ENCODE data around the gene SYT4. TPM values are rescaled to one million over a fixed set of nuclear protein-coding genes. Genes with fewer than 3 reads are reported as not detected.
"Not testable (repeated sequence)": the region's sequence is repeated elsewhere in the genome, so short reads cannot be mapped to it uniquely, and the experiment has no call there.

Gene SYT4, protein sequence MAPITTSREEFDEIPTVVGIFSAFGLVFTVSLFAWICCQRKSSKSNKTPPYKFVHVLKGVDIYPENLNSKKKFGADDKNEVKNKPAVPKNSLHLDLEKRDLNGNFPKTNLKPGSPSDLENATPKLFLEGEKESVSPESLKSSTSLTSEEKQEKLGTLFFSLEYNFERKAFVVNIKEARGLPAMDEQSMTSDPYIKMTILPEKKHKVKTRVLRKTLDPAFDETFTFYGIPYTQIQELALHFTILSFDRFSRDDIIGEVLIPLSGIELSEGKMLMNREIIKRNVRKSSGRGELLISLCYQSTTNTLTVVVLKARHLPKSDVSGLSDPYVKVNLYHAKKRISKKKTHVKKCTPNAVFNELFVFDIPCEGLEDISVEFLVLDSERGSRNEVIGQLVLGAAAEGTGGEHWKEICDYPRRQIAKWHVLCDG
- total RNA-seq, result not detected

DNA sequence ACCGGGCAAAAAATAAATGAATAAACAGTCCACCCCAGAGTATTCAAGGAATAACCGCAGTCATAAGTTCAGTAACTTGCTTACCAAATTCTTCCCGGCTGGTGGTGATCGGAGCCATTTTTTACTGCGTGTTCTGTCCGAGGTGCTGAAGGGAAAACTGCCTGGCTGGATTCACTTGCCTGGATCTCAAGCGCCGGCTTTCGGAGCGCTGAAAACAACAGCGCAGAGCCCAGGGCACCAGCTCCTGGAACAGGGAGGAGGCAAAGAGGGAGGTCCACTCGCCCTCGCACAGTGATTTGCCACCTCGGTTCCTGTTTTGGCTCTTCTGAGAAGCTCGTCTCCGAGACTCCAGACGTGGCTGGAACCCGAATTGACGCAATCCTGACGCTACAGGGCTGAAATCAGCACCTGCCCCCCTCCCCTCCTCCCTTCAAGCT lies at the start of gene SYT4:
SYT4 (minus strand) TSS at position 327 of the 437 bp plus-strand sequence; CDS start at position 118, 209 bp downstream.
- H3K36me3 Mint-ChIP-seq, result peaks cover 0 to 4% of the 10 kb centered on the region in 2 donors
- peak in 1 of 2 donors; percentile 43 for DNase-seq (ENCODE audit: low spot score in 2 of 2)
- no peak for ATAC-seq
- no peaks in the 10 kb centered on the region for H3K9me3 Mint-ChIP-seq
- H3K27ac Mint-ChIP-seq, result no peak within 1 kb of the TSS

DNA sequence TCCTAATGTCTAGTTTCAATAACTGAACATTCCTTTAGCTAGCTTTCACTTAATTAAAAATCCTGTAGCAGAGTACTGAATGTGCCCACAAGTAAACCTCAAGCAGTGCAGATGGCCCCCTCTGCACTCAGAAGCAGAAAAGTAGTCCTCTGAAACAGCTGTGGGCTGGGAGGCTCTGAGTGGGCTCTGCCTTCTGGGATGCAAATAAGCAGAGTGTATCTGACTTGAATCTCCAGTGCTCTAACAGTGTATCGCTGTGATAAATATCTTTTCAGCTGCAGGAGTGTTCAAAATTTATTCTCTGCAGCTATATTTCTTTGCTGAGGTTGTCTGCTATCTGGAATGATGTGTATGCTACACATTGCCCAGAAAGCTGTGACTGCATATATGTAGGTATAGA lies 44.8 kb upstream of the SYT4 start:
- DNase-seq (ENCODE audit: low spot score in 2 of 2) (no peak), ATAC-seq (no peak)
- H3K27ac Mint-ChIP-seq, result no peak overlapping the region
- peaks cover 0 to 6% of the 10 kb centered on the region in 2 donors for H3K9me3 Mint-ChIP-seq
- no peaks in the 10 kb centered on the region for H3K36me3 Mint-ChIP-seq

DNA sequence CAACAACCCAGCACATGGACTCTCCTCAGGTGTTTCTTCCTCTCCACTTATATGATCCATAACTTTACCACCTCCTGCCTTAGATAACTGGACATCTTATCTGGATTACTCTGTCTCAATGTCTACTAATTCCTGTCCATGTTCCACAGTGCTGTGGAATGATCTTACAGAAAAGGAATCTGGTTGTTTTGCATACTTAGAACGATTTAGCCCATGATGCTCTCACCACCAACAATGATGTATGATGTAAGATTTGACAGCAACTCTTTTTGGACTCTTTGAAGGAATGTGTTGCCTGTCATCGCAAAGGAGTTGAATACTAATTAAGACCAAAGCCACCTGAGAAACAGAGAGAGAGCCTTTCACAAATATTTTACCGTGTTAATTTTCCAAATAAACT lies 37.7 kb upstream of the SYT4 start:
- ATAC-seq, result no peak

DNA sequence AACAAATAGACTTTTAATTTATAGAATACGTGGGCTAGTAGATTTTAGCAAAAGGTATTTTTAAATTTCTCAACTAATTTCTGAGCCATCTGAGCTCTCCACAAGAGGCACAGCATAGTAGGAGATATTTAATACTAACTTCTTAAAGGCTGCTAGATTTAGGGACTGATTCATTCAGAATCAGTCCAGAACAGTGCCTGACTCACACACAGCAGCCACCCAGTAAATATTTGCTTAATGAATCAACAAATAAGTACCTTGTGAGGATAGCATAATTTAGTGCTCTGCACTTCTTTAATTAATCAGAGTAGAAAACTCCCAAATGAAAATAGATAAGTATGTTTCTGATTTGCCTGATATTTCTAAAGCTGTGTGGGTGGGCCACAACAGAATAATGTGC lies 35.6 kb upstream of the SYT4 start:
- Mint-ChIP-seq H3K9me3 (peaks cover 3 to 8% of the 10 kb centered on the region in 2 donors), H3K27ac (no peak overlapping the region), H3K36me3 (no peaks in the 10 kb centered on the region)
- ATAC-seq, result no peak
- no peak for DNase-seq (ENCODE audit: low spot score in 2 of 2)

More for the DNA sequence above, 37.7 kb upstream of the SYT4 start:
- peaks cover 3 to 8% of the 10 kb centered on the region in 2 donors for H3K9me3 Mint-ChIP-seq
- no peaks in the 10 kb centered on the region for H3K36me3 Mint-ChIP-seq
- no peak overlapping the region for H3K27ac Mint-ChIP-seq
- no peak for DNase-seq (ENCODE audit: low spot score in 2 of 2)

DNA sequence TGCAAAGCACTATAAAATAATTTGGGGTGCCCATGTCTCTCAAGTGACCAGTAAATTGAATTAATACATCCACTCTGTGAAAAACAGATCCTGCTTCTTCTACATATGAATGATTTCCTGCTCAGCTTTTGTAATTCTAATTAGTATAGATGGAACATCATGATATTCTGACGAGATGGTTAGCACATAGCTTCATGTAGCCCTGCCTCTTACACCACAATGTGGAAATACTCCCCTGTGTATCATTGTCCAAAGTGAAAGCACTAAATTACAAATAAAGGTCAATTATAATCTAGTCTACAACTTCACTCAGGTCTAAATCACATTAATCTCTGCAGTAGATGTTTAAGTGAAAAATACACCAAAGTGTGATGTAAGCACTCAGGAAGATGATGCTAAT lies 32.9 kb upstream of the SYT4 start:
- ATAC-seq, result no peak
- no peaks in the 10 kb centered on the region for H3K36me3 Mint-ChIP-seq
- H3K27ac Mint-ChIP-seq, result no peak overlapping the region
- H3K9me3 Mint-ChIP-seq, result peaks cover 6 to 13% of the 10 kb centered on the region in 2 donors
- DNase-seq (ENCODE audit: low spot score in 2 of 2), result no peak

DNA sequence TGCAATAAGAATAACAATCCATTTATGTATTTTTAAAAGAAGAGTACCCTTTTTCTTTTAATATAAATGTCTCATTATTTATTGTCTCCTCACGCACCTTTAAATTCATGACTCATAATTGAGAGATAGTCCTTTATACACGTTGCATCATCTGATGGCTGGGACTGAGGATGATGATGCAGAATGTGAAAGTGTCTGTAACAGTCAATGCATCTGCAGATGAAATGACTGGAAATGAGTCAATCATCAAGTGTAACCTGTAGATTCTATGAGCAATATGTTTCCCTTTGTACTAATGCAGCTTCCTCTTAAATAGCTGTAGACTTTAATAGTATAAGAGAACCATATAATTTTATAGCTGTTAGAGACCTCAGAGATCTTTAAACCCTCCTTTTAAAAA lies 26.1 kb upstream of the SYT4 start:
- Mint-ChIP-seq H3K9me3 (peaks cover 3 to 5% of the 10 kb centered on the region in 2 donors), H3K36me3 (no peaks in the 10 kb centered on the region), H3K27ac (no peak overlapping the region)
- DNase-seq (ENCODE audit: low spot score in 2 of 2) (no peak), ATAC-seq (peak in 1 of 2 donors; percentile 54)

DNA sequence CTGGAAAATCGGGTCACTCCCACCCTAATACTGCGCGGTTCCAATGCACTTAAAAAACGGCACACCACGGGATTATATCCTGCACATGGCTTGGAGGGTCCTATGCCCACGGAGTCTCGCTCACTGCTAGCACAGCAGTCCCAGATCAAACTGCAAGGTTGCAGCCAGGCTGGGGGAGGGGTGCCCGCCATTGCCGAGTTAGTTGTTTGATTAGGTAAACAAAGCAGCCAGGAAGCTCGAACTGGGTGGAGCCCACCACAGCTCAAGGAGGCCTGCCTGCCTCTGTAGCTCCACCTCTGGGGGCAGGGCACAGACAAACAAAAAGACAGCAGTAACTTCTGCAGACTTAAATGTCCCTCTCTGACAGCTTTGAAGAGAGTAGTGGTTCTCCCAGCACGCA lies 8.9 kb upstream of the SYT4 start:
- not testable (repeated sequence) for H3K36me3 Mint-ChIP-seq; ATAC-seq; H3K27ac Mint-ChIP-seq; DNase-seq (ENCODE audit: low spot score in 2 of 2)
- H3K9me3 Mint-ChIP-seq, result peaks cover 5 to 15% of the 10 kb centered on the region in 2 donors

DNA sequence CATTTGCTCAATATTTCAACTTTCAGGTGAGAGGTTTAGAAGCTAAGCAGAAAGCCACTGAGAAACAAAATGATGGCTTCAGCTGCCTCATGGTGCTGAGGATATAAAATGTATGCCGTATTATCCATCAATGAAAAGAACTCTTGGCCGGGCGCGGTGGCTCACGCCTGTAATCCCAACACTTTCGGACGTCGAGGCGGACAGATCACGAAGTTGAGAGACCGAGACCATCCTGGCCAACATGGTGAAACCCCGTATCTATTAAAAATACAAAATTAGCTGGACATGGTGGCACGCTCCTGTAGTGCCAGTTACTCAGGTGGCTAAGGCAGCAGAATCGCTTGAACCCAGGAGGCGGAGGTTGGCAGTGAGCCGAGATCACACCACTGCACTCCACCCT lies 6.0 kb upstream of the SYT4 start:
- Mint-ChIP-seq H3K36me3 (peaks cover 0 to 7% of the 10 kb centered on the region in 2 donors), H3K9me3 (peaks cover 5 to 15% of the 10 kb centered on the region in 2 donors), H3K27ac (no peak overlapping the region)
- no peak for ATAC-seq
- no peak for DNase-seq (ENCODE audit: low spot score in 2 of 2)

DNA sequence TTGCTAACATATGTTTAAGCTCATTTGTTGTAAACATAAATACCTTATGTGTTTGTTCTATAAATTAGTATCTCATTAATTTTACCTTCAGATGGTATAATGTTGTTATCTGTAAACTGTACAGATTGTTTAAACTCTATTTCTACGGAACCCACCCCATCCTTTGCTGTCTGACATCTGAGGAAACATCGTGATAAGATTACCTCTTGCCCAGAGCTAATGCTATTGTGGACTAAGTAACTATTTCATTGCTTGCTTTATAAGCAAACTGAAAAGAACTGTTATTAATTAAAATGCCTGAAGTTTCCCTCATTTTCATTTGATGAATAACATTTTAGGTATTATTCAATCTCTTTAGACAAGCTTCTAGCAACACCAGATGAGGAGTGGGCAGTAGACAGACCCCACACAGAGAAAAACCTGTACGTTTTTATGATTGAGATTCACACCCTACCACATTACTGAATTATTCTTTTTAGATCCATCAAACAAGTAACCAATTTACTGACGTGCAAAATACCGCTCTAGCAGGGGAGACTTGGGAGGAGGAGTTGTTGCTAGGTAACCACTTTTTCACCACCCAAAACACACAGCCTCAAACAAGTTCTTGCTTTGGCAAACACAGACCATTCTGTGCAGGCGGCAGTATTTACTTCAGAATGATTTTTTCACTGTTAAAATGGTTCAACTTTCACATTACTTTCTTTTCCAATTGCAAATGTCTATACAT lies 1.9 kb upstream of the SYT4 start:
- Mint-ChIP-seq H3K9me3 (peaks cover 0 to 4% of the 10 kb centered on the region in 2 donors), H3K36me3 (peaks cover 0 to 4% of the 10 kb centered on the region in 2 donors), H3K27ac (no peak overlapping the region)
- ATAC-seq (no peak), DNase-seq (ENCODE audit: low spot score in 2 of 2) (no peak)

DNA sequence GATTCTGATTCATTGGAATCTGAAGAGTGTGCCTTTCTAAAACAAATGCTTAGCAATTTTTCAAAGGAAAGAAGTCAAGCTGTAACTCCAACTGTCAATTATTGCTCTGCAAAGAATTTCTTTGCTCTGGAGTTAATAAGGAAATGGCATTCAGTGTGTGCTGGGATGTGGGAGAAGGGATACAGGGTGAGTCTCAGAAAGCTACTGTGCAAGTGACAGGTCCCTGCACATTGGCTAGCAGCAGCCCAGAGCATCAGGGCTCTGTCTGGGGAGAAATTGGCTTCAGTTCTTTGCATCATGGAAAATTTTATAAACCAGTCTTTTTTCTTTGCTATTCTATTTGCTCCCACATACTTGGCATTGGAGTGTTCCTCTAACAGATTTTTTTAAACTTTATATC lies 1.1 kb upstream of the SYT4 start:
- no peak overlapping the region for H3K27ac Mint-ChIP-seq
- no peak for ATAC-seq
- DNase-seq (ENCODE audit: low spot score in 2 of 2), result no peak
- no peaks in the 10 kb centered on the region for H3K9me3 Mint-ChIP-seq
- peaks cover 0 to 4% of the 10 kb centered on the region in 2 donors for H3K36me3 Mint-ChIP-seq

DNA sequence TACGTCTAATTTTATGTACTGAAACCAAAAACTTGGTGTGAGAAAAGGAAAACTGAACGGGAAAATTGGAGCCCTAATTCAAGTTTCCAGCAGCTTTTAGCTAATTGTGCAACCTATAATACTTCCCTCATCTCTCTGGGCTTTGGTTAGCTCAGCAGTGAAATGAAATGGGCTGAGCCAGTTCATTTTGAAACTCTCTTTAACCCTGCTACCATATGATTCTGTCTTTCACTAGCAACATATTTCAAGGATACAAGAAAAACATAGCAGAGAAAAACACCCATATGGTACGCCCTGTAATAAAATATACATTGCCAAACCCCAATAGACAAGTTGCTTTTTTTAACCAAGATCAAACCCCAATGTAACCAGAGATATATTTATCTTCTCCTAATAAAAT lies 799 bp downstream of the SYT4 start:
- Mint-ChIP-seq H3K27ac (no peak overlapping the region), H3K36me3 (peaks cover 0 to 4% of the 10 kb centered on the region in 2 donors), H3K9me3 (no peaks in the 10 kb centered on the region)
- no peak for ATAC-seq
- no peak for DNase-seq (ENCODE audit: low spot score in 2 of 2)

DNA sequence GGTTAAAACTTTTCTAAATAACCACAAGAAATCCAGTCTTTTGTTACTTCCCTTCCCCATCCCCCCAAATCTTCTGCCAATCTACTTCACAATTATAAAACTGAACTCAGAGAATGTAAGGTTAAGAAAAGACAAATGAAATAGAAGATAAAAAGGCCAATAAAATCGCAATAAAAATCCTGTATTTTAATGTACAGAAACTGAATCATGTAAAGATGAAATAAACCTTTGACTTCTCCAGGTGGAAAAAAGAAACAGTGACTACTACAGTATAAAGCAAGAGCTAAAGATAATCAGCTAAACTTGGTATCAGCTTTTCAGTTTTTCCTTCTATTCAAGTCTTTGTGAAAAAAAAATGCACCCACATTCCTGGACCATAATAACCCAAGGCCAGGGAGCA lies 1.7 kb downstream of the SYT4 start:
- Mint-ChIP-seq H3K27ac (no peak overlapping the region), H3K9me3 (no peaks in the 10 kb centered on the region), H3K36me3 (peaks cover 0 to 4% of the 10 kb centered on the region in 2 donors)
- no peak for ATAC-seq
- DNase-seq (ENCODE audit: low spot score in 2 of 2), result no peak

DNA sequence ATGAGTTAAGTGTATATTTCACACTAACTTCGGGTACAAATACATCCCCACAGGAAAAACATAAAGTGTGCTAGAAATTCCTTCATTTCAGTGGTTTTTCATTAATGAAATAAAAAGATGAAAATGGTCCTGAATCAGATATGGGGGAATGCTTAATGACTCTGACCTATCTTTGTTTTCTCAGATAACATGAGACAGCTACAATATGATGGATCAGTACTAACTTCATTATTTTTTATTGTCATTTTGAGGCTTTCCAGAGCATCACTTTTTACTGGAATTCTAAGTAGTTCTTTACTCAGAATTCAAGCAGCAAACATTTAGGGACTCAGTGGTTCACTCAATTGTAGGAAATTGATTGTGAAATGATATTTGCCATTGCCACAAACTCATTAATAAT lies 2.8 kb downstream of the SYT4 start:
- no peak for ATAC-seq
- Mint-ChIP-seq H3K36me3 (peaks cover 0 to 4% of the 10 kb centered on the region in 2 donors), H3K9me3 (no peaks in the 10 kb centered on the region), H3K27ac (no peak overlapping the region)
- no peak for DNase-seq (ENCODE audit: low spot score in 2 of 2)

DNA sequence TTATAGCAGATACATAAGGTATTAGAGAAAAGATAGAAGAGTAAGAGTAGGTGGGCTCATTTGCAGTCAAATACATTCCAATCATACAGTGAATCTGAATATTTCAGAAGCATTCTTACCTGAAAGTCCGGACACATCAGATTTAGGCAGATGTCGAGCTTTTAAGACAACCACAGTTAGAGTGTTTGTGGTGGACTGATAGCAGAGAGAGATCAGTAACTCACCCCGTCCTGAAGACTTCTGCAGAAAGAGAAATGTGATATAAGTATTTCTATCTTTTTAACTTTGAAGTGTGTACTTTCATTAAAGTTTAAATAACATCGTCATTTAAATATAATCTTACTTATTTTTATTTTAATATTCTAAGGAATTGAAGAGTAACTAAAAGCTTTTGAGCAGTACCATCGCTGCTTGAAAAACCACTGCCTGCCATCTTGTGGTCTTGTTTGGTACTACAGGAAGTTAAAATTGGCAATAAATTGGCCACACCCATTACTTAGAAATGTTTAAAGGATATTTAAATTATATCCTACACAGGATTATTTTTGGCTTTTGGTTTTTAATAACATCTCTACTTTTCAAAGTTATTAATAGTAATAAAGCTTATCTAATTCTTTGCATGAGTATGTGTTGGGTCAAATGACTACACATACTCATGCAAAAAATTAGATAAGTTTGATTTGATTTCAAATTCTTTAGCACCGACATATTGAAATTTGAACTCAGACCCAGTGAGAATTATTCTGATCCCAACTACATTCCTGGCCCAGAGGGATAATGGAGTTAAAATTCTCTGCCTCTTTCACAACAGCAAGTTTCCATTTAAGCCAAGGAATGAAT lies 5.5 kb downstream of the SYT4 start:
- Mint-ChIP-seq H3K27ac (no peak overlapping the region), H3K9me3 (no peaks in the 10 kb centered on the region), H3K36me3 (no peaks in the 10 kb centered on the region)
- peak in 1 of 2 donors; percentile 39 for DNase-seq (ENCODE audit: low spot score in 2 of 2)
- ATAC-seq, result no peak

DNA sequence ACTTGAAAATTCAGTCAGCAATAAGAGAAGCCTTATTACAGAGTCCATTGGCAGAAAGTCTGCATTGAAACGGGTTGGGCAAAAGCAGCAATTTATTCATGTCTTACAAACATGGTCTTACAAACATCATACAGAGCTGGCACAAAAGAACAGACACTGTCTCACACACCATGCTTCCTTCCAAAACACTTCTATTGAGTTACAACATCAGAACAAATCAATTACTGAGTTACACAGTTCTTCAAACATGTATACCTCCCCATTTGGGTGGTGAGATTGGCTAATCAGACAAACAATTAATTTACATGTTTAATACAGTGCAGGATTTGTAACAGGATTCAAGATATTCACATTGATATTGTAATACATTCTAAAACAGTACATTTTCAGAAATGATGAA lies 9.5 kb downstream of the SYT4 start:
- Mint-ChIP-seq H3K9me3 (peaks cover 16 to 18% of the 10 kb centered on the region in 2 donors), H3K36me3 (no peaks in the 10 kb centered on the region), H3K27ac (no peak overlapping the region)
- ATAC-seq, result no peak
- no peak for DNase-seq (ENCODE audit: low spot score in 2 of 2)

DNA sequence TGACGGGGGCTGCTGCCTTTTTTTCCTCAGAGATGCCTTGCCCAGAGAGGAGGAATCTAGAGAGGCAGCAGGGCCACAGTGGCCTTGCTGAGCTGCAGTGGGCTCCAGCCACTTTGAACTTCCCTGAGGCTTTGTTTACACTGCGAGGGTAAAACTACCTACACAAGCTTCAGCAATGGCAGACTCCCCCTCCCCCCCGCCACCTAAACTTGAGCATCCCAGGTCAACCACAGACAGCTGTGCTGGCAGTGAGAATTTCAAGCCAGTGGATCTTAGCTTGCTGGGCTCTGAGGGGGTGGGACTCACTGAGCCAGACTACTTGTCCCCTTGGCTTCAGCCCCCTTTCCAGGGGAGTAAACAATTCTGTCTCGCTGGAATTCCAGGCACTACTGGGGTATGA lies 11.8 kb downstream of the SYT4 start:
- DNase-seq (ENCODE audit: low spot score in 2 of 2) (no peak), ATAC-seq (no peak)
- H3K9me3 Mint-ChIP-seq, result peaks cover 18 to 28% of the 10 kb centered on the region in 2 donors
- H3K27ac Mint-ChIP-seq, result no peak overlapping the region
- peaks cover 0 to 7% of the 10 kb centered on the region in 2 donors for H3K36me3 Mint-ChIP-seq

Data from activated naive CD4-positive, alpha-beta T cell treated with anti-CD3 and anti-CD28 coated beads, Interleukin-2, amount 50 U/mL, for 72 hours (primary cell).